Measurements from ENCODE around the gene MPPED2. TPM values are rescaled to one million over a fixed set of nuclear protein-coding genes. Genes with fewer than 3 reads are reported as not detected.

MPPED2 gene
- total and polyA plus RNA-seq, 2 donors from 2014 or later = 10.8 to 12.9 TPM

- no peaks in the 10 kb centered on the region for H3K9me3 ChIP-seq (ENCODE audit: control insufficient read depth in 2 of 3, insufficient read depth in 1 of 3, low read length in 3 of 3)
- H3K27ac ChIP-seq (ENCODE audit: low read depth in 2 of 2, low read length in 2 of 2) = no peak overlapping the region
- H3K4me1 ChIP-seq (ENCODE audit: control insufficient read depth in 2 of 3, insufficient read depth in 2 of 3, low read depth in 1 of 3, low read length in 3 of 3) = no peaks in the 10 kb centered on the region
- DNase-seq (no peak), FAIRE-seq (no peak)
- no peaks in the 10 kb centered on the region for H3K36me3 ChIP-seq (ENCODE audit: control insufficient read depth in 2 of 3, insufficient read depth in 3 of 3, low read length in 3 of 3)
- no peaks in the 10 kb centered on the region for H3K27me3 ChIP-seq (ENCODE audit: control insufficient read depth, insufficient read depth, low read length)
- no peak overlapping the region for H3K9ac ChIP-seq (ENCODE audit: low read length in 3 of 3)
- TF ChIP-seq CTCF (IDR thresholded peaks at IDR 0.05; ENCODE audit: borderline replicate concordance, extremely low read depth, insufficient read depth) = no peak
- intact Hi-C loops (cut with DNase I) = no loop called here
- no peak overlapping the region for H3K4me3 ChIP-seq (ENCODE audit: low read length in 3 of 3)
These were observed 33.6 kb upstream of the MPPED2 start for GRCh38 chr11:30619767-30620166.

GRCh38 chr11:30617762-30618161, 31.6 kb upstream of the MPPED2 start:
- no peak overlapping the region for H3K27ac ChIP-seq (ENCODE audit: low read depth in 2 of 2, low read length in 2 of 2)

GRCh38 chr11:30610628-30611027, 24.5 kb upstream of the MPPED2 start:
- no peak for DNase-seq
- TF ChIP-seq CTCF (IDR thresholded peaks at IDR 0.05; ENCODE audit: borderline replicate concordance, extremely low read depth, insufficient read depth) = no peak
- no peak overlapping the region for H3K27ac ChIP-seq (ENCODE audit: low read depth in 2 of 2, low read length in 2 of 2)
- no peaks in the 10 kb centered on the region for H3K9me3 ChIP-seq (ENCODE audit: control insufficient read depth in 2 of 3, insufficient read depth in 1 of 3, low read length in 3 of 3)
- H3K36me3 ChIP-seq (ENCODE audit: control insufficient read depth in 2 of 3, insufficient read depth in 3 of 3, low read length in 3 of 3) = no peaks in the 10 kb centered on the region
- H3K9ac ChIP-seq (ENCODE audit: low read length in 3 of 3) = no peak overlapping the region
- intact Hi-C loops (cut with DNase I) = no loop called here
- no peaks in the 10 kb centered on the region for H3K27me3 ChIP-seq (ENCODE audit: control insufficient read depth, insufficient read depth, low read length)
- no peak overlapping the region for H3K4me3 ChIP-seq (ENCODE audit: low read length in 3 of 3)
- FAIRE-seq = no peak
- H3K4me1 ChIP-seq (ENCODE audit: control insufficient read depth in 2 of 3, insufficient read depth in 2 of 3, low read depth in 1 of 3, low read length in 3 of 3) = no peaks in the 10 kb centered on the region

More at GRCh38 chr11:30617762-30618161, 31.6 kb upstream of the MPPED2 start:
- no peaks in the 10 kb centered on the region for H3K36me3 ChIP-seq (ENCODE audit: control insufficient read depth in 2 of 3, insufficient read depth in 3 of 3, low read length in 3 of 3)
- no peaks in the 10 kb centered on the region for H3K4me1 ChIP-seq (ENCODE audit: control insufficient read depth in 2 of 3, insufficient read depth in 2 of 3, low read depth in 1 of 3, low read length in 3 of 3)
- H3K27me3 ChIP-seq (ENCODE audit: control insufficient read depth, insufficient read depth, low read length) = no peaks in the 10 kb centered on the region
- no peak overlapping the region for H3K9ac ChIP-seq (ENCODE audit: low read length in 3 of 3)
- no peaks in the 10 kb centered on the region for H3K9me3 ChIP-seq (ENCODE audit: control insufficient read depth in 2 of 3, insufficient read depth in 1 of 3, low read length in 3 of 3)
- TF ChIP-seq CTCF (IDR thresholded peaks at IDR 0.05; ENCODE audit: borderline replicate concordance, extremely low read depth, insufficient read depth) = no peak
- FAIRE-seq (no peak), DNase-seq (no peak)
- intact Hi-C loops (cut with DNase I) = no loop called here
- no peak overlapping the region for H3K4me3 ChIP-seq (ENCODE audit: low read length in 3 of 3)

- Histone ChIP-seq H3K27ac (ENCODE audit: low read depth in 2 of 2, low read length in 2 of 2) (no peak overlapping the region), H3K4me3 (ENCODE audit: low read length in 3 of 3) (no peak overlapping the region), H3K27me3 (ENCODE audit: control insufficient read depth, insufficient read depth, low read length) (no peaks in the 10 kb centered on the region), H3K4me1 (ENCODE audit: control insufficient read depth in 2 of 3, insufficient read depth in 2 of 3, low read depth in 1 of 3, low read length in 3 of 3) (no peaks in the 10 kb centered on the region), H3K36me3 (ENCODE audit: control insufficient read depth in 2 of 3, insufficient read depth in 3 of 3, low read length in 3 of 3) (no peaks in the 10 kb centered on the region), H3K9ac (ENCODE audit: low read length in 3 of 3) (no peak overlapping the region), H3K9me3 (ENCODE audit: control insufficient read depth in 2 of 3, insufficient read depth in 1 of 3, low read length in 3 of 3) (no peaks in the 10 kb centered on the region)
- DNase-seq (no peak), FAIRE-seq (no peak)
- TF ChIP-seq CTCF (IDR thresholded peaks at IDR 0.05; ENCODE audit: borderline replicate concordance, extremely low read depth, insufficient read depth) = no peak
- intact Hi-C loops (cut with DNase I) = no loop called here
These were observed 22.4 kb upstream of the MPPED2 start for GRCh38 chr11:30608534-30608933.
